RWPE1 (cell line): ENCODE measurements around the gene SH2B2.

Experiments used
- CTCF ChIA-PET: fragments of 350-600 bp; sonication (Branson Sonifier 250); formaldehyde crosslinking; extraction: SDS; loops from one replicate; lab custom pipeline; 2021; lab: Yijun Ruan, JAX
- POLR2A ChIA-PET: fragments of 400-600 bp; formaldehyde crosslinking; extraction: SDS; loops from one replicate; lab custom pipeline; 2020; ENCODE audit warnings: antibody characterized with exemption; ENCODE audit not compliant: low non-redundant PET; lab: Yijun Ruan, JAX
- DNase-seq: peaks from one replicate; pipeline ENCODE4 v3.0.0; 2012; ENCODE audit warnings: low spot score
- H3K27ac ChIP-seq: fragments of 450-650 bp; 2 replicates; pipeline ENCODE4 v1.5.1; 2017
- TF ChIP-seq, protein P1 (sequence below): fragments of 450-650 bp; conservative IDR thresholded peaks from 2 replicates; pipeline ENCODE4 v1.5.1; 2017; ENCODE audit warnings: low read depth, mild to moderate bottlenecking

SH2B2 gene

DNA sequence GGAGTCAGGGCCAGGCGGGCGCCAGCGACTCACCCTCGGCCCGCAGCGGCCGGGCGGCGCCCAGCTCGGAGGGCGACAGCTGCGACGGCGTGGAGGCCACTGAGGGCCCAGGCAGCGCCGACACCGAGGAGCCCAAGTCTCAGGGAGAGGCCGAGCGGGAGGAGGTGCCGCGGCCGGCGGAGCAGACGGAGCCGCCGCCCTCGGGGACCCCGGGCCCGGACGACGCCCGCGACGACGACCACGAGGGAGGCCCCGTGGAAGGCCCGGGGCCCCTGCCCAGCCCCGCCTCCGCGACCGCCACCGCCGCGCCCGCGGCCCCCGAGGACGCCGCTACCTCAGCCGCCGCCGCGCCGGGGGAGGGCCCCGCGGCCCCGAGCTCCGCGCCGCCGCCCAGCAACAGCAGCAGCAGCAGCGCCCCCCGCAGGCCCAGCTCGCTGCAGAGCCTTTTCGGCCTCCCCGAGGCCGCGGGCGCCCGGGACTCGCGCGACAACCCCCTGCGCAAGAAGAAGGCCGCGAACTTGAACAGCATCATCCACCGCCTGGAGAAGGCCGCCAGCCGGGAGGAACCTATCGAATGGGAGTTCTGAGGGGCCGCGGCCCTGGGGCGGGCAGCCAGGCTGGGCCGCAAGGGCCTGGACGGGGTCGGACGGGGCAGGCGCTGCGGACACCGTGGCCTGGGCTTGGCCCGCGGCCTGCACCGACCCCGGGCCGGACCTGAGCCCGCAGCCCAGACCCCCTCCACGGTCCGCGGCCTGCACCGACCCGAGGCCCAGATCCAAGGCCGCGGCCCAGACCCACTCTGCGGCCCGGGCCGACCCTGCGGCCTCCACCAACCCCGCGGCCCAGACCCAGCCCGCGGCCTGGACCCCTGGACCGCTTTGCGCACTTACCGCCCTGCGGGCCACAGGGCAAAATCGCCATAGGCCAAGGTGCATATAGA lies 37.9 kb upstream of the SH2B2 start:
- DNase-seq, result no peak
- TF ChIP-seq, protein P1, sequence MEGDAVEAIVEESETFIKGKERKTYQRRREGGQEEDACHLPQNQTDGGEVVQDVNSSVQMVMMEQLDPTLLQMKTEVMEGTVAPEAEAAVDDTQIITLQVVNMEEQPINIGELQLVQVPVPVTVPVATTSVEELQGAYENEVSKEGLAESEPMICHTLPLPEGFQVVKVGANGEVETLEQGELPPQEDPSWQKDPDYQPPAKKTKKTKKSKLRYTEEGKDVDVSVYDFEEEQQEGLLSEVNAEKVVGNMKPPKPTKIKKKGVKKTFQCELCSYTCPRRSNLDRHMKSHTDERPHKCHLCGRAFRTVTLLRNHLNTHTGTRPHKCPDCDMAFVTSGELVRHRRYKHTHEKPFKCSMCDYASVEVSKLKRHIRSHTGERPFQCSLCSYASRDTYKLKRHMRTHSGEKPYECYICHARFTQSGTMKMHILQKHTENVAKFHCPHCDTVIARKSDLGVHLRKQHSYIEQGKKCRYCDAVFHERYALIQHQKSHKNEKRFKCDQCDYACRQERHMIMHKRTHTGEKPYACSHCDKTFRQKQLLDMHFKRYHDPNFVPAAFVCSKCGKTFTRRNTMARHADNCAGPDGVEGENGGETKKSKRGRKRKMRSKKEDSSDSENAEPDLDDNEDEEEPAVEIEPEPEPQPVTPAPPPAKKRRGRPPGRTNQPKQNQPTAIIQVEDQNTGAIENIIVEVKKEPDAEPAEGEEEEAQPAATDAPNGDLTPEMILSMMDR, result no peak
- CTCF ChIA-PET, result interaction anchor here (0.6 kb wide), 2 partner anchors 214 to 565 kb away, joined by 4 to 7 read pairs; no protein-coding TSS in a partner anchor
- no peak overlapping the region for H3K27ac ChIP-seq
- POLR2A ChIA-PET, result no interaction called here

DNA sequence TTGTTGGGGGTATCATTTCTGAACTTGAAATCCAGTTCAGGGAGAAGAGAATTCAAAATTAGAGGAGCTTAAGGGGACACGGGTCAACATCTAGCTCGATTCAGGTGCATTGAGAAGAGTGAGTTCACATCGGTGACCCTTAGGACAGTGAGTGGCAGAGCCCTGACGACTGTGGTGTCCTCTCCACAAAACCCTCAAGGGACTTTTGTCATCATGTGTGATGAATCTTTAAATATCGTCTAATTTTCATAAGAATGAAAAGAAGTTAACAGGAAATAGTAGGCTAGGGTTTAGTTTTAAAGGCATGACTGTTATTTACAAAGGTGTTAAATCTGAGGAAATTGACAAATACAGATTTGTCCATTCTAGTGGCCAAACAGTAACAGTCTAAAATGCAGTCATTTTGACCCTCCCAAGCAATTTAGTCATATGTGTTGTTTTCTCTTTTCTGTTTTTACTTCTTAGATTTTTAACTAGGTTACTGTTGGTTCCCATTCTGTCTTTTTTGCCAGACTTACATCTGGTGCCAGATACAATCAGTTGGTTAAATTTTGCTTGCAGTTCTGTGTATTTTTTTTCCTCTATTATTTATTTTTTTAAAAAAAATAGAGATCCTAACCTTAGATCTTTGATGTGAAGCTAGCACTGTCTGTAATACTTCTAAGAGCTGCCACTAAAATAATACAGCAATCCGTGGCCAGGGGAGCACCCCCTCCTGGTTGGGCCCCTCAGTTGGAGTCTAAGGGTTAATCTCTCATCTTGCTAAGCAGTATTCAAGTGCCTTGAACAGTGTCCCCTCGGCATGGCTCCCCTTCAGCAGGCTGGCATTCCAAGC lies 34.9 kb upstream of the SH2B2 start:
- ChIA-PET POLR2A (no interaction called here), CTCF (no interaction called here)
- TF ChIP-seq, protein P1, result no peak
- no peak overlapping the region for H3K27ac ChIP-seq
- no peak for DNase-seq

DNA sequence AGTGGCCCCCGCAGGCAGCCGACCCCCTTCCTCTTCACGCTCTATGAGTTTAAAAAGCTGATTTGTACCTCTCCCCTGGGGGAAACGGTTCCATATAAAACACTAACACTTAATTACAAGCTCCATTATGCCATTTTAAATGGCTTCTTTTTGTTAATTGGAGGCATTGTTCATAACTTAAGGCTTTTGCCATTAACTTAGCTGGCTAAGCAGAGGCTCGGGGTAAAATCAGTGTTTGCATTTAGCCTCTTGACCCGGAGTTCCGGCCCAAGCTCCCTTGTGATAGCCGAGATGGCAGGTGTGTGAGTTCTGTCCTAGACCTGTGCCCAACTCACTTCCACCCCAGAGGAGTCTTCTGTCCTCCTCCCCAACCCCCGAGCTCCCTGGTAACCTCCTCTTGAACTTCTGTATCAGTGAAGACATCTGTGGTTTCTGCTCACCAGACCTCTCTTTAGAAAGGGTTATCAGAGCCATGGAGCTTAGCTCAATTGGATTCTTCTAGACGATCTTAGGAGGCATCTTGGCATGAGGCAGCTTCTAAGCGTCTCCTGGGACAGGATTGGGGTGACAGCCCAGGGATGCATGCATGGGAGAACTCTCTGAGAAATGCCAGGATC lies 34.2 kb upstream of the SH2B2 start:
- no peak for DNase-seq
- TF ChIP-seq, protein P1, result no peak
- ChIA-PET POLR2A (no interaction called here), CTCF (no interaction called here)
- no peak overlapping the region for H3K27ac ChIP-seq

DNA sequence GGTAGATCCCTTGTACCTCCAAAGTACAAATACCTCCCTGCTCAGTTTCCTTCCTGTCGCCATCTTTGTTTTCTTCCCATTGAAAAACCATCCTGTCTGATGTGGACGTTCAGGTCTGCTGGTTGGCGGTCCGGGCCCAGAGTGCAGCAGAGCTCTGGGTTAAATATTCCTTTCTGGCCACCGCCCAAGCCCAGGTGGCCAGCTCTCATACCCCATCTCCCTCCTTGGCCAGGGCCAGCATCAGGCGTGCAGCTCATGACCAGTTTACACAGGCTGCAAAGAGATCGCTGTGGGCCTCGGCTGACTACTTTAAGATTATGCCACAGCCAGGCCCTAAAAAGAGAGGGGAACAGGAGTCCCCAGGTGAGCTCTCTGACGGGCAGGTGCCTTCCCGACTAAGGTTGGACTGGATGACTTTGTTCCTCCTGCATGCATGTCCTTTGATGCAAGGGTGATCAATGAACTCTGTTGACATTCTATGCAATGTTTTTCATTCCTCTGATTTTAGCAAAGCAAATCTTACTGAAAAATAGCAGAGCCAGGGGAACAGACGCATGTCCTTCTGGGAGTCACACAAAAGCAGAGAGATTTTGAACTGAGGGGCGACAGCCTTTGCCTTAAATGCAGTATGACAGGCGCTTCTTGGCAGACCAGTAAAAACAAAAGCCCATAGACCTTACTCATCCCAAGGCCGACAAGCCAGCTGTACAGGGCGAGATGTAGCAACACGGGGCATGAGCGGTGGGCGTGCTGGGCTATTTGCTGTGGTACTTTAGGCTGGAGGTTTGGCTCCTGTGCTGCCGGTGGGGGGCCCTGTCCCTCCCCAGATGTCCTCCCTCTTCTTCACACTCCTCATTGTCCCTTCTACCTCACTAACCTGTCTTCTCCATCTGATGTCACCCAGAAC lies 33.3 kb upstream of the SH2B2 start:
- no peak for DNase-seq
- CTCF ChIA-PET, result no interaction called here
- TF ChIP-seq, protein P1, result no peak
- POLR2A ChIA-PET, result no interaction called here
- no peak overlapping the region for H3K27ac ChIP-seq

DNA sequence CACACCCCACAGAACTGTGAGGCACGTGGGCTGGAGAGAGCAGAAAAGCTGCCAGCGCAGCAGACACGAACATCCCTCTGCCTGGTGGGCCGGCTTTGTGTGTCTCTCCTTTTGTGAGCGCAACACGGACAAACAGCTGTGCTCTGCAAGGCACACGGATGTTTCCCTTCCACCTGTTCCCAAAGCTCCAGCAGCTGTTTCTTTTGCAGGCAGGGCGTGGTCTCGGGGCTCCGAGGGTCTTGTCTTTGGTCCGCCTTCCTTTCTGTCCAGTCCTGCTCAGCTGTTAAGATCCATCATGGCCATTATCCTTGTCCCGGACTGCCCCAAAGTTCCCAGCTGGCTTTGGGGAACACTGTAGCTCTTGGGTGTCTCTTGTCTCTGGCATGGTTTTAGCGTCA lies 32.7 kb upstream of the SH2B2 start:
- CTCF ChIA-PET, result no interaction called here
- TF ChIP-seq, protein P1, result no peak
- no peak for DNase-seq

More for the DNA sequence above, 32.7 kb upstream of the SH2B2 start:
- POLR2A ChIA-PET, result no interaction called here
- H3K27ac ChIP-seq, result no peak overlapping the region
